ENCODE results near the gene LBHD2.

- TF ChIP-seq POLR2AphosphoS5 (IDR thresholded peaks at IDR 0.05; ENCODE audit: low read depth, low read length) = no peak
- TF ChIP-seq ZBTB33 (IDR thresholded peaks at IDR 0.05; ENCODE audit: extremely low read depth, insufficient replicate concordance, low read length) = no peak
- no peak for TF ChIP-seq CTCF (IDR thresholded peaks at IDR 0.05 in 2 of 3, conservative IDR thresholded peaks at IDR 0.05 in 1 of 3; ENCODE audit: borderline replicate concordance in 1 of 3, insufficient read depth in 1 of 3, low read depth in 2 of 3, low read length in 2 of 3)
- TF ChIP-seq YY1 (IDR thresholded peaks at IDR 0.05; ENCODE audit: extremely low read depth, insufficient replicate concordance, low read depth, low read length) = no peak
- TF ChIP-seq ATF3 (IDR thresholded peaks at IDR 0.05) = no peak
- no peak for TF ChIP-seq SP1 (IDR thresholded peaks at IDR 0.05; ENCODE audit: low read depth)
- TF ChIP-seq ZFX (IDR thresholded peaks at IDR 0.05) = no peak
- TF ChIP-seq POLR2A (IDR thresholded peaks at IDR 0.05; ENCODE audit: borderline replicate concordance, extremely low read depth, insufficient read depth, insufficient read length) = no peak
- TF ChIP-seq REST (IDR thresholded peaks at IDR 0.05; ENCODE audit: low read depth) = no peak
- no peak for TF ChIP-seq EGR1 (IDR thresholded peaks at IDR 0.05; ENCODE audit: low read depth)
- no peak for TF ChIP-seq EZH2 (IDR thresholded peaks at IDR 0.05)
- TF ChIP-seq ELF1 (IDR thresholded peaks at IDR 0.05; ENCODE audit: borderline replicate concordance, low read depth) = no peak
- no peak for TF ChIP-seq FOSL1 (IDR thresholded peaks at IDR 0.05; ENCODE audit: low read depth)
- TF ChIP-seq TCF7L2 (IDR thresholded peaks at IDR 0.05; ENCODE audit: borderline replicate concordance, extremely low read depth, insufficient read depth, insufficient read length) = no peak
Measured at GRCh38 chr14:103102689-103103260, 18.8 kb downstream of the LBHD2 start.
